ENCODE results near the gene FAM237B.

GRCh38 chr7:90298145-90299038 is 22.7 kb downstream of the FAM237B start:
- TF ChIP-seq CTCF (IDR thresholded peaks at IDR 0.05; ENCODE audit: low read length) (peak; percentile 79), EZH2 (IDR thresholded peaks at IDR 0.05; ENCODE audit: borderline replicate concordance, low read length) (no peak)

Data from OCI-LY1 (cell line).